A673 (cell line): ENCODE measurements around the gene BPI.

Source experiments
- CTCF ChIP-seq: fragments of 300-800, 200-600 bp; sonication (generic); conservative IDR thresholded peaks from 2 replicates; pipeline ENCODE4 v1.5.1; 2017; ENCODE audit warnings: low read depth, mild to moderate bottlenecking, antibody characterized with exemption, low read length, moderate library complexity, mixed read lengths
- EZH2 ChIP-seq: fragments of 200-600 bp; sonication (generic); IDR thresholded peaks from 2 replicates; pipeline ENCODE4 v1.6.1; 2017; ENCODE audit warnings: borderline replicate concordance, low read depth, mild to moderate bottlenecking, mixed read lengths, antibody characterized with exemption, low read length; ENCODE audit not compliant: poor library complexity, severe bottlenecking

- TF ChIP-seq CTCF (no peak), EZH2 (no peak)
Observed at GRCh38 chr20:38342713-38343310, 38.9 kb downstream of the BPI start.
